B cell (primary cell): Measurements from ENCODE around the gene SAMD5. TPM values are rescaled to one million over a fixed set of nuclear protein-coding genes. Genes with fewer than 3 reads are reported as not detected.

Experiments
- ATAC-seq: fragments of 200-7000 bp; cut with Tn5 transposase; one replicate; pipeline ENCODE4 v1.10.0; 2021; ENCODE audit warnings: low read depth, mild to moderate bottlenecking, moderate number of reproducible peaks, moderate library complexity
- CTCF ChIA-PET: fragments of 350-600 bp; sonication (Branson Sonifier 250); formaldehyde crosslinking; loops from one replicate; lab custom pipeline; 2021; ENCODE audit warnings: antibody characterized with exemption, inconsistent platforms; lab: Charles Lee
- POLR2A ChIA-PET: fragments of 350-600 bp; sonication (Branson Sonifier 250); formaldehyde crosslinking; loops from one replicate; lab custom pipeline; 2021; ENCODE audit warnings: antibody characterized with exemption; lab: Charles Lee
- DNase-seq: peaks from one replicate; pipeline ENCODE4 v3.0.0; 2013
- H2AFZ ChIP-seq: 2 replicates; pipeline ENCODE4 v1.6.1; 2012; ENCODE audit warnings: mild to moderate bottlenecking, low read depth, low read length; ENCODE audit not compliant: insufficient read depth, poor library complexity, severe bottlenecking
- H3K27ac ChIP-seq, 2 donors: 1 replicate in 1 of 2; 2 replicates in 1 of 2; pipeline ENCODE4 v1.5.1; 2012 to 2013; ENCODE audit warnings: low read length in 2 of 2, mild to moderate bottlenecking in 2 of 2, moderate library complexity in 1 of 2
- H3K27me3 ChIP-seq, 4 experiments: fragments of 200-600 bp in 1 of 4; sonication (generic) in 1 of 4; replicated peaks in 1 of 4; 1 replicate in 2 of 4; 2 replicates in 2 of 4; pipeline versions ENCODE4 v1.6.1 to v1.7.0; 2013 to 2016; ENCODE audit warnings: low read length in 3 of 4, mild to moderate bottlenecking in 2 of 4, mixed read lengths in 1 of 4, moderate library complexity in 1 of 4; ENCODE audit not compliant: insufficient read depth in 4 of 4, control insufficient read depth in 3 of 4; ENCODE audit errors: control extremely low read depth in 1 of 4
- H3K36me3 ChIP-seq, 2 experiments: replicated peaks in 1 of 2; 1 replicate in 1 of 2; 2 replicates in 1 of 2; pipeline versions ENCODE4 v1.6.1 to v1.7.1; 2013; ENCODE audit warnings: low read length in 1 of 2; ENCODE audit not compliant: insufficient read depth in 2 of 2, control insufficient read depth in 1 of 2; ENCODE audit errors: control extremely low read depth in 1 of 2, extremely low read depth in 1 of 2
- H3K4me1 ChIP-seq, 2 donors: fragments of 200-600 bp in 1 of 2; sonication (generic) in 1 of 2; 1 replicate in 1 of 2; 2 replicates in 1 of 2; pipeline versions ENCODE4 v1.5.1 to v1.6.1; 2013 to 2017; ENCODE audit warnings: low read length in 2 of 2; ENCODE audit not compliant: control insufficient read depth in 2 of 2, insufficient read depth in 2 of 2
- H3K4me2 ChIP-seq: replicated peaks from 2 replicates; pipeline ENCODE3; 2012; ENCODE audit warnings: mild to moderate bottlenecking, low read depth, low read length; ENCODE audit not compliant: poor library complexity, severe bottlenecking
- H3K4me3 ChIP-seq, 5 experiments: fragments of 200-600 bp in 1 of 5; sonication (generic) in 1 of 5; 1 replicate in 3 of 5; 2 replicates in 2 of 5; pipeline versions ENCODE4 v1.5.1 to v1.7.0; 2011 to 2016; ENCODE audit warnings: low read length in 4 of 5, mild to moderate bottlenecking in 4 of 5, low read depth in 2 of 5, control low read depth in 1 of 5, moderate library complexity in 1 of 5; ENCODE audit not compliant: insufficient read depth in 1 of 5; ENCODE audit errors: control extremely low read depth in 1 of 5, extremely low read depth in 1 of 5
- H3K79me2 ChIP-seq: fragments of 200-600 bp; sonication (generic); one replicate; pipeline ENCODE4 v1.6.0; 2016; ENCODE audit warnings: low read length; ENCODE audit not compliant: control insufficient read depth, insufficient read depth
- H3K9ac ChIP-seq: fragments of 200-600 bp; sonication (generic); 2 replicates; pipeline ENCODE4 v1.6.1; 2017; ENCODE audit warnings: mild to moderate bottlenecking, low read length, moderate library complexity
- H3K9me3 ChIP-seq, 3 donors: one replicate each; pipeline versions ENCODE4 v1.6.1 to v1.7.1; 2013; ENCODE audit warnings: low read length in 2 of 3; ENCODE audit not compliant: control insufficient read depth in 2 of 3, insufficient read depth in 1 of 3; ENCODE audit errors: control extremely low read depth in 1 of 3
- H4K20me1 ChIP-seq: 2 replicates; pipeline ENCODE4 v1.6.0; 2012; ENCODE audit warnings: mild to moderate bottlenecking, low read length; ENCODE audit not compliant: insufficient read depth, control insufficient read depth, poor library complexity, severe bottlenecking
- H3K27ac Mint-ChIP-seq: one replicate; pipeline ENCODE4 v1.8.0; 2021; ENCODE audit warnings: mixed read lengths
- H3K27me3 Mint-ChIP-seq: one replicate; pipeline ENCODE4 v1.8.0; 2021; ENCODE audit warnings: mixed read lengths
- H3K4me1 Mint-ChIP-seq: one replicate; pipeline ENCODE4 v1.8.0; 2021; ENCODE audit warnings: mixed read lengths
- H3K4me3 Mint-ChIP-seq: one replicate; pipeline ENCODE4 v1.8.0; 2021; ENCODE audit warnings: mixed read lengths
- H3K9me3 Mint-ChIP-seq: one replicate; pipeline ENCODE4 v1.8.0; 2022; ENCODE audit warnings: mixed read lengths; ENCODE audit not compliant: insufficient read depth
- CTCF ChIP-seq: fragments of 200-600 bp; IDR thresholded peaks from one replicate; pipeline ENCODE4 v1.8.0; 2022; ENCODE audit warnings: antibody characterized with exemption, mild to moderate bottlenecking
- EZH2 ChIP-seq: IDR thresholded peaks from 2 replicates; pipeline ENCODE4 v1.6.1; 2012; ENCODE audit warnings: borderline replicate concordance, low read depth, mild to moderate bottlenecking, moderate library complexity, low read length; ENCODE audit not compliant: insufficient read depth, poor library complexity, severe bottlenecking
- WGBS: methylation state at CpG from one replicate; pipeline ENCODE4 v1.1.5; 2013; ENCODE audit warnings: missing lambda C conversion rate; ENCODE audit not compliant: insufficient coverage; 5-methylcytosine and 5-hydroxymethylcytosine counted together
- intact Hi-C: fragments of 100-400 bp; cut with micrococcal nuclease; formaldehyde crosslinking; loops from one replicate; pipeline ENCODE4 v1.10.0; 2022
- polyA plus RNA-seq: library from polyadenylated mRNA; depleted of rRNA; stranded (reverse); fragments of >200 nt; gene quantifications from 2 replicates; pipeline ENCODE4 v1.2.3, GENCODE V29; 2012
- total RNA-seq, 2 donors: library from RNA; stranded (reverse); fragments of 120-200 nt in 1 of 2; gene quantifications; 1 replicate in 1 of 2; 2 replicates in 1 of 2; pipeline versions ENCODE4 v1.2.3 to v1.2.4, GENCODE V29; 2013 to 2022

Gene SAMD5
- total and polyA plus RNA-seq, 2 donors (not counting 1 experiment from before 2014, with no cell fraction given): not detected

DNA sequence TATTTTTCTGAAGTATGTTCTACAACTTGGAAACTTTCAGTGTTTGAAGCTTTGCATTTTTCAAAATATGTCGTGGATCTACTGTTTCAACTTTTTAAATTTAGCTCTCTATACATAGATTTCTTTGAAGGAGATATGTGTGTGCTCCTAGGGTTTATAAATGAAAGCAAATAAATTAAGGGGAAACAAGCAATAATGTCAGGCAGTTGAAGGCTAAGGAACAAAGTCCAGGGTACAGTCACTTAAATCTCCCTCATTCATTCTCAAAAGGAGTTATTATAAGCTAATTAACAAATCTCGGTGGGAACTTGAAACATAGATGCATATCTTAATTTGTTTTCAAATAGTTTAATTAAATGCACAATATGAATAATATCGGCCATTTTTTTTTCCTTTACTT, 79.4 kb downstream of the SAMD5 start:
- intact Hi-C loops: no loop called here
- Mint-ChIP-seq H3K4me3 (no peak overlapping the region), H3K27ac (no peak overlapping the region), H3K27me3 (no peaks in the 10 kb centered on the region), H3K4me1 (no peaks in the 10 kb centered on the region), H3K9me3 (peaks cover 4% of the 10 kb centered on the region)
- Histone ChIP-seq H3K27me3 (no peaks in the 10 kb centered on the region), H3K27ac (no peak overlapping the region), H4K20me1 (no peaks in the 10 kb centered on the region), H3K4me2 (no peak overlapping the region), H3K36me3 (no peaks in the 10 kb centered on the region), H3K4me3 (no peak overlapping the region), H3K9ac (no peak overlapping the region), H3K79me2 (no peaks in the 10 kb centered on the region), H3K9me3 (no peaks in the 10 kb centered on the region), H2AFZ (no peak overlapping the region), H3K4me1 (no peaks in the 10 kb centered on the region)
- TF ChIP-seq EZH2 (no peak), CTCF (no peak)
- ChIA-PET CTCF (interaction anchor here (0.7 kb wide), 1 partner anchor 205 kb away, joined by 3 read pairs; no protein-coding TSS in a partner anchor), POLR2A (no interaction called here)
- no peak for ATAC-seq
- no CpG with 5 or more reads among the region's 3 CpGs for WGBS
- no peak for DNase-seq

- Histone ChIP-seq H3K27ac (no peak overlapping the region), H3K4me1 (no peaks in the 10 kb centered on the region), H4K20me1 (no peaks in the 10 kb centered on the region), H3K36me3 (no peaks in the 10 kb centered on the region), H3K4me3 (no peak overlapping the region), H3K9ac (no peak overlapping the region), H3K27me3 (no peaks in the 10 kb centered on the region), H3K79me2 (no peaks in the 10 kb centered on the region), H3K4me2 (no peak overlapping the region), H2AFZ (no peak overlapping the region), H3K9me3 (no peaks in the 10 kb centered on the region)
- H3K27me3 Mint-ChIP-seq: no peaks in the 10 kb centered on the region
- ChIA-PET POLR2A (no interaction called here), CTCF (no interaction called here)
- 90% methylated on average over 2 of the region's 6 CpGs for WGBS
- no peaks in the 10 kb centered on the region for H3K4me1 Mint-ChIP-seq
- H3K4me3 Mint-ChIP-seq: no peak overlapping the region
- H3K27ac Mint-ChIP-seq: no peak overlapping the region
- no peak for ATAC-seq
- no peak for DNase-seq
- intact Hi-C loops: no loop called here
- no peak for TF ChIP-seq CTCF
- TF ChIP-seq EZH2: no peak
- peaks cover 4% of the 10 kb centered on the region for H3K9me3 Mint-ChIP-seq
Measured at GRCh38 chr6:147588469-147588868, 80.0 kb downstream of the SAMD5 start.
